SK-N-SH (cell line): ENCODE measurements around the gene FOXP1. TPM values are rescaled to one million over a fixed set of nuclear protein-coding genes. Genes with fewer than 3 reads are reported as not detected.

ENCODE experiments used
- CTCF ChIA-PET: fragments of 300-600, 350-600 bp; formaldehyde crosslinking; extraction: SDS; loops from one replicate; lab custom pipeline; 2021; lab: Yijun Ruan, JAX
- POLR2A ChIA-PET: fragments of 350-600 bp; sonication (Branson Sonifier 250); formaldehyde crosslinking; extraction: SDS; loops from one replicate; lab custom pipeline; 2020; ENCODE audit warnings: antibody characterized with exemption, inconsistent platforms; lab: Yijun Ruan, JAX
- DNase-seq: peaks from one replicate; pipeline ENCODE4 v3.0.0; 2012
- H2AFZ ChIP-seq: fragments of 200-600 bp; sonication (generic); 2 replicates; pipeline ENCODE4 v1.8.1; 2016; ENCODE audit warnings: antibody characterized with exemption, mild to moderate bottlenecking, low read depth
- H3F3A ChIP-seq: fragments of 200-600 bp; sonication (generic); replicated peaks from 2 replicates; pipeline ENCODE3; 2016; ENCODE audit warnings: antibody characterized with exemption, mild to moderate bottlenecking; ENCODE audit not compliant: insufficient read depth
- H3K27ac ChIP-seq, 2 experiments: fragments of 200-500 bp in 1 of 2; fragments of 200-600 bp in 1 of 2; sonication (Bioruptor generic) in 1 of 2; sonication (generic), shearing (Covaris generic) in 1 of 2; 2 replicates each; pipeline versions ENCODE4 v1.5.1 to v1.6.1; 2014 to 2016; ENCODE audit warnings: low read depth in 2 of 2, inconsistent platforms in 1 of 2, low read length in 1 of 2, mild to moderate bottlenecking in 1 of 2, mixed read lengths in 1 of 2
- H3K27me3 ChIP-seq: fragments of 200-600 bp; sonication (generic), shearing (Covaris generic); 2 replicates; pipeline ENCODE4 v1.6.1; 2016; ENCODE audit warnings: mixed run types; ENCODE audit not compliant: insufficient read depth
- H3K36me3 ChIP-seq, 2 experiments: fragments of 200-500 bp in 1 of 2; fragments of 200-600 bp in 1 of 2; sonication (Bioruptor generic) in 1 of 2; sonication (generic) in 1 of 2; replicated peaks in 1 of 2; 2 replicates each; pipeline versions ENCODE3 to v1.5.1; 2014 to 2016; ENCODE audit warnings: low read length in 1 of 2, mild to moderate bottlenecking in 1 of 2; ENCODE audit not compliant: insufficient read depth in 2 of 2, control insufficient read depth in 1 of 2
- H3K4me1 ChIP-seq, 2 experiments: fragments of 200-500 bp in 1 of 2; fragments of 200-600 bp in 1 of 2; sonication (Bioruptor generic) in 1 of 2; sonication (generic), shearing (Covaris generic) in 1 of 2; 2 replicates each; pipeline versions ENCODE4 v1.5.1 to v1.6.1; 2014 to 2016; ENCODE audit warnings: low read depth in 1 of 2, low read length in 1 of 2, mixed run types in 1 of 2; ENCODE audit not compliant: insufficient read depth in 2 of 2, control insufficient read depth in 1 of 2
- H3K4me2 ChIP-seq: fragments of 200-600 bp; sonication (generic), shearing (Covaris generic); 2 replicates; pipeline ENCODE4 v1.6.1; 2017; ENCODE audit warnings: mixed run types
- H3K4me3 ChIP-seq, 2 experiments: fragments of 200-500 bp in 1 of 2; fragments of 200-600 bp in 1 of 2; sonication (Bioruptor generic) in 1 of 2; sonication (generic), shearing (Covaris generic) in 1 of 2; 2 replicates each; pipeline versions ENCODE4 v1.5.1 to v1.8.1; 2014 to 2016; ENCODE audit warnings: low read depth in 2 of 2, inconsistent platforms in 1 of 2, low read length in 1 of 2, mild to moderate bottlenecking in 1 of 2, mixed read lengths in 1 of 2, moderate library complexity in 1 of 2
- H3K79me2 ChIP-seq: fragments of 200-600 bp; sonication (generic); 2 replicates; pipeline ENCODE4 v1.8.1; 2017; ENCODE audit warnings: mild to moderate bottlenecking; ENCODE audit not compliant: insufficient read depth
- H3K9ac ChIP-seq: fragments of 200-600 bp; sonication (generic); 2 replicates; pipeline ENCODE4 v1.6.1; 2017; ENCODE audit warnings: mixed run types
- H3K9me2 ChIP-seq: fragments of 200-600 bp; sonication (generic); 2 replicates; pipeline ENCODE4 v1.6.1; 2017; ENCODE audit warnings: mixed run types
- H3K9me3 ChIP-seq: fragments of 200-600 bp; sonication (generic); 2 replicates; pipeline ENCODE4 v1.6.1; 2017; ENCODE audit warnings: mixed run types, mild to moderate bottlenecking, moderate library complexity
- H4K20me1 ChIP-seq: fragments of 200-600 bp; sonication (generic); 2 replicates; pipeline ENCODE4 v1.6.1; 2017; ENCODE audit warnings: mild to moderate bottlenecking, mixed run types; ENCODE audit not compliant: insufficient read depth
- EP300 ChIP-seq, 2 experiments: IDR thresholded peaks; 2 replicates each; pipeline versions ENCODE4 v1.4.0 to v1.6.1; 2012; ENCODE audit warnings: borderline replicate concordance in 1 of 2, low read depth in 1 of 2, low read length in 1 of 2
- FOSL2 ChIP-seq: IDR thresholded peaks from 2 replicates; pipeline ENCODE4 v1.4.0; 2012; ENCODE audit warnings: low read depth, mild to moderate bottlenecking, moderate library complexity, borderline replicate concordance
- FOXM1 ChIP-seq: IDR thresholded peaks from 2 replicates; pipeline ENCODE4 v1.4.0; 2012; ENCODE audit warnings: low read depth, mild to moderate bottlenecking
- GABPA ChIP-seq: IDR thresholded peaks from 2 replicates; pipeline ENCODE4 v1.4.0; 2012; ENCODE audit warnings: low read depth, mild to moderate bottlenecking
- GATA2 ChIP-seq: sonication (generic); formaldehyde crosslinking; IDR thresholded peaks from 2 replicates; pipeline ENCODE4 v1.5.0; 2020; ENCODE audit warnings: mild to moderate bottlenecking, missing genetic modification reagents
- IRF3 ChIP-seq: fragments of 150-350 bp; IDR thresholded peaks from 2 replicates; pipeline ENCODE4 v1.6.1; 2016; ENCODE audit warnings: mild to moderate bottlenecking, low read depth, low read length
- JUND ChIP-seq: IDR thresholded peaks from 2 replicates; pipeline ENCODE4 v1.4.0; 2012
- MEF2A ChIP-seq: IDR thresholded peaks from 2 replicates; pipeline ENCODE4 v1.4.0; 2012; ENCODE audit warnings: low read depth, borderline replicate concordance
- MXI1 ChIP-seq: IDR thresholded peaks from 2 replicates; pipeline ENCODE4 v1.6.1; 2012; ENCODE audit warnings: mild to moderate bottlenecking, low read depth, low read length, improper control_type of control experiment
- POLR2AphosphoS5 ChIP-seq: IDR thresholded peaks from 2 replicates; pipeline ENCODE4 v1.6.1; 2012; ENCODE audit warnings: low read depth, low read length
- TEAD4 ChIP-seq: IDR thresholded peaks from 2 replicates; pipeline ENCODE4 v1.4.0; 2012; ENCODE audit warnings: mild to moderate bottlenecking, borderline replicate concordance; ENCODE audit not compliant: insufficient read depth
- USF1 ChIP-seq: IDR thresholded peaks from 2 replicates; pipeline ENCODE4 v1.4.0; 2012; ENCODE audit warnings: low read depth, borderline replicate concordance
- YY1 ChIP-seq: IDR thresholded peaks from 2 replicates; pipeline ENCODE4 v1.4.0; 2012; ENCODE audit warnings: low read depth, mild to moderate bottlenecking
- WGBS: methylation state at CpG from one replicate; pipeline ENCODE4 v1.1.6; 2017; ENCODE audit warnings: low lambda C conversion rate; 5-methylcytosine and 5-hydroxymethylcytosine counted together
- polyA plus RNA-seq, 3 experiments: library from polyadenylated mRNA; depleted of rRNA; stranded (reverse); fragments of >200 nt; gene quantifications; 2 replicates each; pipeline ENCODE4 v1.2.3, GENCODE V29; 2012
- TF ChIP-seq, protein P1 (sequence below): fragments of 200-600 bp; sonication (generic); IDR thresholded peaks from 2 replicates; pipeline ENCODE4 v1.6.1; 2017; ENCODE audit warnings: antibody characterized with exemption, mild to moderate bottlenecking, moderate library complexity
- TF ChIP-seq, protein P2 (sequence below): IDR thresholded peaks from 2 replicates; pipeline ENCODE4 v1.4.0; 2012; ENCODE audit warnings: low read depth
- TF ChIP-seq, protein P3 (sequence below): IDR thresholded peaks from 2 replicates; pipeline ENCODE4; 2012

Gene FOXP1
- polyA plus RNA-seq, 1 of the 3 experiments (the other 2 are of a cell fraction): 8.8 TPM

GRCh38 chr3:71454512-71455403 is 128.8 kb downstream of the FOXP1 start (continued):
- TF ChIP-seq, protein P1, sequence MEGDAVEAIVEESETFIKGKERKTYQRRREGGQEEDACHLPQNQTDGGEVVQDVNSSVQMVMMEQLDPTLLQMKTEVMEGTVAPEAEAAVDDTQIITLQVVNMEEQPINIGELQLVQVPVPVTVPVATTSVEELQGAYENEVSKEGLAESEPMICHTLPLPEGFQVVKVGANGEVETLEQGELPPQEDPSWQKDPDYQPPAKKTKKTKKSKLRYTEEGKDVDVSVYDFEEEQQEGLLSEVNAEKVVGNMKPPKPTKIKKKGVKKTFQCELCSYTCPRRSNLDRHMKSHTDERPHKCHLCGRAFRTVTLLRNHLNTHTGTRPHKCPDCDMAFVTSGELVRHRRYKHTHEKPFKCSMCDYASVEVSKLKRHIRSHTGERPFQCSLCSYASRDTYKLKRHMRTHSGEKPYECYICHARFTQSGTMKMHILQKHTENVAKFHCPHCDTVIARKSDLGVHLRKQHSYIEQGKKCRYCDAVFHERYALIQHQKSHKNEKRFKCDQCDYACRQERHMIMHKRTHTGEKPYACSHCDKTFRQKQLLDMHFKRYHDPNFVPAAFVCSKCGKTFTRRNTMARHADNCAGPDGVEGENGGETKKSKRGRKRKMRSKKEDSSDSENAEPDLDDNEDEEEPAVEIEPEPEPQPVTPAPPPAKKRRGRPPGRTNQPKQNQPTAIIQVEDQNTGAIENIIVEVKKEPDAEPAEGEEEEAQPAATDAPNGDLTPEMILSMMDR: no peak
- TF ChIP-seq IRF3 (no peak), POLR2AphosphoS5 (no peak), GATA2 (CRISPR knock-in tag) (no peak), FOSL2 (no peak), YY1 (no peak), TEAD4 (no peak)

DNA sequence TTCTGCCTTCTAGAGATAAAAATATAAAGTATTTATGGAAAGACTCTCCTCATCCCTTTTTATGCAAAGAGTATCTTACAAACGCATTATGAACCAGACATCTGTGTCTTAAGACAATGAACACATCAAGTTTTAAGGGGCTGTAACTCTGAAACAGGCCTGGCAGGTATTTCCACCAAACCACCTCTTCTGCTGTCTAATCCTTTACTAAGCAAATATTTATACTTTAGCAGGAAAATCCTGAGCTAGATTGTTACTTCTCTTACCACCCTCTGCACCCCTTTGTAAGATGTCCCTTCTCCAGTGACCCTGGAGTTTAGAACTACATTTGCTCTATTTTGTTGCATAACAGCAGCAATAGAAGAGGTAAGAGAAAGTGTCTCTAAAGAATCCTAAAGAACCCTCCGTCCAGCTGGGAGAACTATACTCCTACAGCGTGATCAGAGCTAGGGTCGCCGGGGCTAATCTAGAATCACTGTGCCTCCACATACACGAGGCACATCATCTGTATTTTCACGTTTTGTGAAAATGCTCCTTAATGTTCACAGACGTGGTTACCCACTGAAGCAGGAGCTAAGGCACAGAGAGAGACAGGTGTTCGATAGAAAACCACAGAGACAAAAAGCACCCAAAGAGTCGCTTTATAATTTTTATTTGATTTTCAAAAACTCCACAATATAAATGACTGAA is 129.6 kb downstream of the FOXP1 start:
- no peak for TF ChIP-seq TEAD4
- TF ChIP-seq MXI1: no peak
- TF ChIP-seq, protein P2, sequence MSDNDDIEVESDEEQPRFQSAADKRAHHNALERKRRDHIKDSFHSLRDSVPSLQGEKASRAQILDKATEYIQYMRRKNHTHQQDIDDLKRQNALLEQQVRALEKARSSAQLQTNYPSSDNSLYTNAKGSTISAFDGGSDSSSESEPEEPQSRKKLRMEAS: no peak
- TF ChIP-seq EP300 (IDR thresholded peaks at IDR 0.05; ENCODE audit: borderline replicate concordance in 1 of 2, low read depth in 1 of 2, low read length in 1 of 2): no peak
- no peak for TF ChIP-seq FOXM1
- TF ChIP-seq IRF3: no peak
- TF ChIP-seq JUND: no peak
- TF ChIP-seq GABPA: no peak
- TF ChIP-seq MEF2A: no peak
- TF ChIP-seq, protein P1: no peak
- TF ChIP-seq USF1: no peak
- TF ChIP-seq, protein P3, sequence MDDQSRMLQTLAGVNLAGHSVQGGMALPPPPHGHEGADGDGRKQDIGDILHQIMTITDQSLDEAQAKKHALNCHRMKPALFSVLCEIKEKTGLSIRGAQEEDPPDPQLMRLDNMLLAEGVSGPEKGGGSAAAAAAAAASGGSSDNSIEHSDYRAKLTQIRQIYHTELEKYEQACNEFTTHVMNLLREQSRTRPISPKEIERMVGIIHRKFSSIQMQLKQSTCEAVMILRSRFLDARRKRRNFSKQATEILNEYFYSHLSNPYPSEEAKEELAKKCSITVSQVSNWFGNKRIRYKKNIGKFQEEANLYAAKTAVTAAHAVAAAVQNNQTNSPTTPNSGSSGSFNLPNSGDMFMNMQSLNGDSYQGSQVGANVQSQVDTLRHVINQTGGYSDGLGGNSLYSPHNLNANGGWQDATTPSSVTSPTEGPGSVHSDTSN: no peak
- Histone ChIP-seq H3K9me2 (no peaks in the 10 kb centered on the region), H3K4me1 (peaks cover 0 to 2% of the 10 kb centered on the region in 2 experiments; a peak in 3 of 4 replicates), H3K27me3 (no peaks in the 10 kb centered on the region), H3K4me2 (no peak overlapping the region), H3K4me3 (no peak overlapping the region), H3K27ac (no peak overlapping the region), H3K9me3 (no peaks in the 10 kb centered on the region), H4K20me1 (no peaks in the 10 kb centered on the region; the same call in 1 of the 2 replicates), H3K79me2 (peaks cover 99% of the 10 kb centered on the region), H3K9ac (no peak overlapping the region), H3F3A (no peaks in the 10 kb centered on the region), H3K36me3 (no peaks in the 10 kb centered on the region), H2AFZ (no peak overlapping the region)
- DNase-seq: no peak
- ChIA-PET CTCF (interaction anchor here (0.6 kb wide), 1 partner anchor 355 kb away, joined by 3 read pairs; no protein-coding TSS in a partner anchor), POLR2A (no interaction called here)
- 91% methylated on average over 10 of the region's 10 CpGs for WGBS
